ENCODE data around the gene FAM107B.

Gene FAM107B

DNA sequence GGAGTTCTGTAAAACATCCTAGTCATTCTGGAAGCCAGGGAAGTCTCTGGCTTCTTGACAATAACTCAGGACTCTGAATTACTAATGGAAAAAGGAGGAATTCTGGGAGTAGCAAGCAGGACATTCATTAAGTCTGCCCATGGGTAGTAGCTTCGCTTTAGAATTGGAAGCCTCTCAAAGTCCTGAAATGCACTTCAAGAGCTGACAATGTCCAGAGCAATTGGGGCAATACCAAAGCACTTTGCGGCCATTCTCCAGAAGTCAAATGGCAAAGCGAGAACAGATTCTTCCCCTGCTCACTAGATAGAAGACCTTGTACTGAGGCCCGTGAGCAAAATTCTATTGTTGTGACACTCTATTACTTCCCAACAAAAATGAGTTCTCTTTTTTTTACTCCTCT, 293.7 kb downstream of the FAM107B start:
- H3K4me3 ChIP-seq (ENCODE audit: low read depth, low read length): no peak overlapping the region
- TF ChIP-seq, protein P1, sequence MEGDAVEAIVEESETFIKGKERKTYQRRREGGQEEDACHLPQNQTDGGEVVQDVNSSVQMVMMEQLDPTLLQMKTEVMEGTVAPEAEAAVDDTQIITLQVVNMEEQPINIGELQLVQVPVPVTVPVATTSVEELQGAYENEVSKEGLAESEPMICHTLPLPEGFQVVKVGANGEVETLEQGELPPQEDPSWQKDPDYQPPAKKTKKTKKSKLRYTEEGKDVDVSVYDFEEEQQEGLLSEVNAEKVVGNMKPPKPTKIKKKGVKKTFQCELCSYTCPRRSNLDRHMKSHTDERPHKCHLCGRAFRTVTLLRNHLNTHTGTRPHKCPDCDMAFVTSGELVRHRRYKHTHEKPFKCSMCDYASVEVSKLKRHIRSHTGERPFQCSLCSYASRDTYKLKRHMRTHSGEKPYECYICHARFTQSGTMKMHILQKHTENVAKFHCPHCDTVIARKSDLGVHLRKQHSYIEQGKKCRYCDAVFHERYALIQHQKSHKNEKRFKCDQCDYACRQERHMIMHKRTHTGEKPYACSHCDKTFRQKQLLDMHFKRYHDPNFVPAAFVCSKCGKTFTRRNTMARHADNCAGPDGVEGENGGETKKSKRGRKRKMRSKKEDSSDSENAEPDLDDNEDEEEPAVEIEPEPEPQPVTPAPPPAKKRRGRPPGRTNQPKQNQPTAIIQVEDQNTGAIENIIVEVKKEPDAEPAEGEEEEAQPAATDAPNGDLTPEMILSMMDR (IDR thresholded peaks at IDR 0.05; ENCODE audit: low read depth, low read length): no peak

DNA sequence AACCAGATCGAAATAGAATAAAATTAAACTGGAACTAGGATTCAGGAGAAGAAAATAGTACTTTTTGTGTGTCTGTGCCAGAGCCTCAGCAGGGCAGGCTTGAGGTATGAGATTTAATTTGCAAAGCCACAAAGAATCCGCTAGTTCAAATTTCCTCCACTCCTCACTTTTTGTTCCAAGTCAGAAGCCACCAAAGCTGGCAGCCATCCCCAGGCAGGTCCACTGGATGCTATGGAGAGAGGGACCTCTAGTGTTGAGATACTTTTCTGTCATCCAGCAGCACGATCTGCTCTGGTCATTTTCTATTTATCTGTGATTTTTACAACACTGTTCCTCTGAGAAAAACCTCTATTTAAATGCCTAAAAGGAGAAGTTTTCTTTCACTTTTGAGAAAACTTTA, 296.1 kb downstream of the FAM107B start:
- TF ChIP-seq, protein P1 (IDR thresholded peaks at IDR 0.05; ENCODE audit: low read depth, low read length): peak; percentile 47
- H3K4me3 ChIP-seq (ENCODE audit: low read depth, low read length): no peak overlapping the region

DNA sequence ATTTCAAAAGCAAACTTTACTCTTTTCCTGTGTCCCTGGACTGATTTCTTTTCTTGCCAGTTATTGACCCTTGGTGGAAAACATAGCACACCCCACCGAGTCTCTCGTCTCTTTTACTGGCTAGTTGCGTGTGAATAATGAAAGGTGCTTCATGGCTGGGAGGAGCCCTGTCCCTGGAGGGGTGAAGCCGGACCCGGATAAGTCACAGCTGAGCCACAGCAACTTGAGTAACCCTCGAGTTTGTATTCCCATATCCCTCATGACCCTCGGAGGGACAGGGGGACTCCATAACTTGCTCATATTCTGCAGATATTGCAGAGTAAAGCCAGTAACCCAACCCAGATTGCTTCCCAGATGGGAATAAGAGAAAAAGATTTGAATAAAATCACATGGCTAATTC, 296.5 kb downstream of the FAM107B start:
- no peak overlapping the region for H3K4me3 ChIP-seq (ENCODE audit: low read depth, low read length)
- TF ChIP-seq, protein P1 (IDR thresholded peaks at IDR 0.05; ENCODE audit: low read depth, low read length): no peak

DNA sequence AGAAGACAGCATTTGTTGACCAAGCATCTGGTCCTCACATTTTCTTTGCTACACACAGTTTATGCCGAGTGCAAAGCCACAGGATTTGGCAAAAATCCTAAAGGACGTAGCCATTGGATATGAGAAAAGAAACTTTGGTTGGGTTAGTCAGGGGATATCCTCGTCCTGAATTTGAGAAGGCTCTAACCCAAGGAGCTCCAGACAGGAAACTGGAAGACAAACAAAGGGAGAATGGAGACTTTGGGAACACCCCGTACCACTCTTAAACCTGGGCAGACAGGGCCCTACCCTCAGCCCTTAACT, 297.3 kb downstream of the FAM107B start:
- H3K4me3 ChIP-seq (ENCODE audit: low read depth, low read length): no peak overlapping the region
- TF ChIP-seq, protein P1 (IDR thresholded peaks at IDR 0.05; ENCODE audit: low read depth, low read length): no peak

DNA sequence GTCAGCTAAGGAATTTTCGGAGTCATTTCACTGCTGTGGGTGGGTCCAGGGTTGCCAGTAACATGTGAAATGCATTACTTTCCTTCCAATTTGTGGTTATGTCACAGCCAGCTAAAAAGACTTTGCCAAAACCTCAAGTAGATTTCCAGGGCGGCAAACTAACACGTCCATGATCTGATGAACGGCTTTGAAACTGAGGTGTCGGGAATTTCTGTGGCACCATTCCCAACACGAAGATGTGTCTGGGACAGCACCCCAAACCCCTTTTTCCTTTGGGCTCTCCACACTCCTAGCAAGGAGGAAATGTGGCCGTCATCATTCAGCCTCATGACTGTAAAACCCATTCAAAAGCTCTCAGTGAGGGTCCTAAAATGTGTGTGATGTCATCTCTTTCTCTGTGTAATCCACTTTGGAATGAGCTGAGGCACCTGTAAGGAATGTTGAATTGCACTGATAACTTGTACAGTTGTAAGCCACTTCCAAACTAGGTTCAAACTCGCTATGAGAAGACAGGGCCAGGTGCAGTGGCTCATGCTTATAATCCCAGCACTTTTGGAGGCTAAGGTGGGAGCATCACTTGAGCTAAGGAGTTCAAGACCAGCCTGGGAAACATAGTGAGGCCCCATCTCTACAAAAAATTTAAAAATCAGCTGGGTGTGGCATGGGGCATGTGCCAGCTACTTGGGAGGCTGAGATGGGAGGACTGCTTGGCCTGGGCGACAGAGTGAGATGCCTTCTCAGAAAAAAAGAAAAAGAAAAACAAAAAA, 297.9 kb downstream of the FAM107B start:
- TF ChIP-seq, protein P1 (IDR thresholded peaks at IDR 0.05; ENCODE audit: low read depth, low read length): no peak
- no peak overlapping the region for H3K4me3 ChIP-seq (ENCODE audit: low read depth, low read length)

DNA sequence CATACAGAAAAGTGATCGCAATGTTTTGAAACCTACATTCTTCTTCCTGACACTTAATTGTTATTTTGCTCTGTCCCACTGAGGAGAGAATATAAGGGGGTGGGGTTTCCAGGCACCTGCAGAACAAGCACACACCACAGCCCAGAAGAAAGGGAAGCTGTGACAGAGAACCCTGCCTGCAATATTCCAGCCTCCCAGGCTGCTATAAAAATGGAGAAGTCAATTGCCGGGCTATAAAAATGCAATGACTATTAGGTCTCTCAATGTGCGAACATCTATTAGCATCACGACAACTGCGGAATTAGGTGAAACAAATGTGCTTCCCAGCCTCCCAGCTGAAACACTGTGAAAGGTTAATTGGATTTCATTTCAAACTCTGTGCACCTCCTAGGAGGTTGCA, 298.7 kb downstream of the FAM107B start:
- no peak overlapping the region for H3K4me3 ChIP-seq (ENCODE audit: low read depth, low read length)
- TF ChIP-seq, protein P1 (IDR thresholded peaks at IDR 0.05; ENCODE audit: low read depth, low read length): no peak

DNA sequence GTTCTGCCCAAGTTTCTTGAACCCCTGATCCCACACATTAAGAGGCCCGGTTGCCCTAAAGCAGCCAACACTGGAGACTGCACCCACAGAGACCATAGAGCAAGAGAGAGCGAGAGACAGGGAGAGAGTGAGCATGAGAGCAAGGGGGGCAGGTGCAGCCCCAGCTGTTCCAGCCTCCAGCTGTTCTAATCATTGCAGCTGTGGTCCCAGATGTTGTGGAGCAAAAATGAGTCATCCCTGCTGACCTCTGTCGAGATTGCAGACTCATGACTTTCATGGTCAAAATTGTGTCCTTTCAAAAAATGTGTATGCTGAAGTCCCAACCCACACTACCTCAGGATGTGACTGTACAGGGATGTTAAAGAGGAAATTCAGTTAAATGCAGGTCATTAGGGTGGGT, 300.0 kb downstream of the FAM107B start:
- no peak overlapping the region for H3K4me3 ChIP-seq (ENCODE audit: low read depth, low read length)
- TF ChIP-seq, protein P1 (IDR thresholded peaks at IDR 0.05; ENCODE audit: low read depth, low read length): no peak

Measured in WI38 (cell line).